ENCODE results near the gene PLCE1.

Gene PLCE1

GRCh38 chr10:94018107-94018506 is 24.4 kb downstream of the PLCE1 start:
- no peaks in the 10 kb centered on the region for H3K36me3 ChIP-seq (ENCODE audit: insufficient read depth, low read length)

GRCh38 chr10:94023906-94024305 is 30.2 kb downstream of the PLCE1 start:
- Histone ChIP-seq H3K27ac (ENCODE audit: low read depth, low read length) (no peak overlapping the region), H3K79me2 (ENCODE audit: control insufficient read depth, insufficient read depth, low read length, unreplicated experiment) (no peaks in the 10 kb centered on the region), H3K27me3 (ENCODE audit: insufficient read depth, low read length) (no peaks in the 10 kb centered on the region), H3K4me3 (ENCODE audit: low read depth, low read length) (no peak overlapping the region), H3K4me1 (ENCODE audit: control insufficient read depth, insufficient read depth, low read length, unreplicated experiment) (peaks cover 2% of the 10 kb centered on the region), H3K36me3 (ENCODE audit: insufficient read depth, low read length) (peaks cover 8% of the 10 kb centered on the region), H2AFZ (ENCODE audit: low read length, unreplicated experiment) (no peak overlapping the region)

More at GRCh38 chr10:94018107-94018506, 24.4 kb downstream of the PLCE1 start:
- H3K27ac ChIP-seq (ENCODE audit: low read depth, low read length), result no peak overlapping the region
- peaks cover 25% of the 10 kb centered on the region for H3K4me1 ChIP-seq (ENCODE audit: control insufficient read depth, insufficient read depth, low read length, unreplicated experiment)
- no peaks in the 10 kb centered on the region for H3K27me3 ChIP-seq (ENCODE audit: insufficient read depth, low read length)
- H2AFZ ChIP-seq (ENCODE audit: low read length, unreplicated experiment), result no peak overlapping the region
- no peaks in the 10 kb centered on the region for H3K79me2 ChIP-seq (ENCODE audit: control insufficient read depth, insufficient read depth, low read length, unreplicated experiment)
- H3K4me3 ChIP-seq (ENCODE audit: low read depth, low read length), result no peak overlapping the region

GRCh38 chr10:94024407-94024806 is 30.7 kb downstream of the PLCE1 start:
- Histone ChIP-seq H3K27ac (ENCODE audit: low read depth, low read length) (no peak overlapping the region), H3K4me1 (ENCODE audit: control insufficient read depth, insufficient read depth, low read length, unreplicated experiment) (no peaks in the 10 kb centered on the region), H3K36me3 (ENCODE audit: insufficient read depth, low read length) (peaks cover 8% of the 10 kb centered on the region), H2AFZ (ENCODE audit: low read length, unreplicated experiment) (no peak overlapping the region), H3K79me2 (ENCODE audit: control insufficient read depth, insufficient read depth, low read length, unreplicated experiment) (no peaks in the 10 kb centered on the region), H3K27me3 (ENCODE audit: insufficient read depth, low read length) (no peaks in the 10 kb centered on the region), H3K4me3 (ENCODE audit: low read depth, low read length) (no peak overlapping the region)

GRCh38 chr10:94025806-94026205 is 32.1 kb downstream of the PLCE1 start:
- no peak overlapping the region for H2AFZ ChIP-seq (ENCODE audit: low read length, unreplicated experiment)
- no peaks in the 10 kb centered on the region for H3K4me1 ChIP-seq (ENCODE audit: control insufficient read depth, insufficient read depth, low read length, unreplicated experiment)
- no peaks in the 10 kb centered on the region for H3K79me2 ChIP-seq (ENCODE audit: control insufficient read depth, insufficient read depth, low read length, unreplicated experiment)
- no peaks in the 10 kb centered on the region for H3K27me3 ChIP-seq (ENCODE audit: insufficient read depth, low read length)
- no peak overlapping the region for H3K4me3 ChIP-seq (ENCODE audit: low read depth, low read length)
- peaks cover 18% of the 10 kb centered on the region for H3K36me3 ChIP-seq (ENCODE audit: insufficient read depth, low read length)
- H3K27ac ChIP-seq (ENCODE audit: low read depth, low read length), result no peak overlapping the region

DNA sequence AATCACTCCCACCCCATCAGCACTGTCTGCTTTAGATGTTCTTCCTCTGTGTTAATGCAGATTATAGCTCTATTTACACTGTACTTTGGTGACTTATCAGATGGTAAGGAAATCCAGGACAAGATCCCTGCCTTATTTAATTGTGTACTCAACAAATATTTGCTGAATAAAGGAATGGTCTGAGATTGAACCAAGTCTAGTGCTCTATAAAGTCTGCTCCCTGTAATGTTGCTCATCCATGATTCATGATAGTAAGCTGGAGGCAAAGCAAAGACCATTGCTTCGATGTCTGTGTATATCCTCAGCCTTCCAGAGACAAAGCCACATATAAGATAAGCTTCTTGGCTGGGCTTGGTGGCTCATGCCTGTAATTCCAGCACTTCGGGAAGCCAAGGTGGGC is 33.5 kb downstream of the PLCE1 start:
- Histone ChIP-seq H2AFZ (ENCODE audit: low read length, unreplicated experiment) (no peak overlapping the region), H3K79me2 (ENCODE audit: control insufficient read depth, insufficient read depth, low read length, unreplicated experiment) (no peaks in the 10 kb centered on the region), H3K27ac (ENCODE audit: low read depth, low read length) (no peak overlapping the region), H3K4me3 (ENCODE audit: low read depth, low read length) (no peak overlapping the region), H3K4me1 (ENCODE audit: control insufficient read depth, insufficient read depth, low read length, unreplicated experiment) (no peaks in the 10 kb centered on the region), H3K27me3 (ENCODE audit: insufficient read depth, low read length) (no peaks in the 10 kb centered on the region), H3K36me3 (ENCODE audit: insufficient read depth, low read length) (peaks cover 25% of the 10 kb centered on the region)

DNA sequence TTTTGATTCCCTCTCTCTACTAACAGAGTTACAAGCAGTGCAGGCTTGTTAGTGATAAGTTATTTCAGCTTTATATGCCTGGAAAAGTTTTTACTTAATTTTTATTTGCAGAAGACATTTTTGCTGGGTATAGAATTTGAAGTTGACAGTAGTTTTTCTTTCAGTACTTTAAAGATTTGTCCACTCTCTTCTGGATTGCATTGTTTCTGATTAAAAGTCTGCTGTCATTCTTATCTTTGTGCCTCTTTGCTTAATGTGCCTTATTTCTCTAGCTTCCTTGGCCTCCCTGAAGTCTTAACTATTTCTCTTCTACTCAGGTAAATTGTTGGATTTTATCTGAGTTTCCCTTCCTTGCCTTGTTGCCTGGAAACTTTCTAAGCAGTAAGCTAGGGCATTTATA is 36.2 kb downstream of the PLCE1 start:
- H3K4me3 ChIP-seq (ENCODE audit: low read depth, low read length), result no peak overlapping the region
- H3K36me3 ChIP-seq (ENCODE audit: insufficient read depth, low read length), result peaks cover 25% of the 10 kb centered on the region
- H3K79me2 ChIP-seq (ENCODE audit: control insufficient read depth, insufficient read depth, low read length, unreplicated experiment), result no peaks in the 10 kb centered on the region
- no peak overlapping the region for H3K27ac ChIP-seq (ENCODE audit: low read depth, low read length)
- H3K4me1 ChIP-seq (ENCODE audit: control insufficient read depth, insufficient read depth, low read length, unreplicated experiment), result no peaks in the 10 kb centered on the region
- no peak overlapping the region for H2AFZ ChIP-seq (ENCODE audit: low read length, unreplicated experiment)
- no peaks in the 10 kb centered on the region for H3K27me3 ChIP-seq (ENCODE audit: insufficient read depth, low read length)

DNA sequence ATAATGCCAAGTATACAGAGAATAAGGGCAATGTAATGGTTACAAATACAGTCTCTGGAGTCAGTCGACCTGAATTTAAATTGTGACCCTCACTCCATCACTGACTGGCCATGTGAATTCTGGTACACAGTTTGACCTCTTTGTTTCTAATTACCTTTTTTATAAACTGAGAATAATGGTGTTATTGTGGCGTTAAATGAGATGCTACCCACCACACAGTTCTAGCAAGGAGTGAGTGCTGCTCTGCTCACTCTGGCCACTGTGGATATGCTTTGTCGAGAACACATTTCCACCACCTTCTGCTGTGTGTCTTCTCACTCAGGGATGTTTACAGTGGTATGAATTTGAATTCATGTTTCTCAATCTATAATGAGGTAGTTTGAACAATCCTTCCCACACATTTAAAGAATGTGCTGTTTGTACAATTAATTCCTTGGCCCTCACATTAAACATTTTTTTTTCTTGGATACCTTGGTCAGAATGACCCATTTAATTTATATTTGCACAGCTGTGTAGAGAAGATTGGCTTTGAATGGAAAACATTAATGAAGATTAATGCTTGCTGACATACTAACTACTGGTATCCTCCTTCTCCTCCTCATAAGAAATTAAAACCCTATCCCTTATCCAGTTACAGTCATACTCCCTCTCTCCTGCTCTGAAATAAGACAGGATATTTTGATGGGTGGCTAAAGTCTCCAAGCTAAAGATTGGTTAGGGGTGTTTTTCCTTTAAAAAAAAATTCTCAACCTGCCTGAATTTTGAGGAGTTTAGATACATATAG is 42.4 kb downstream of the PLCE1 start:
- Histone ChIP-seq H3K36me3 (ENCODE audit: insufficient read depth, low read length) (peaks cover 3% of the 10 kb centered on the region; the same call in 1 of the 2 replicates), H2AFZ (ENCODE audit: low read length, unreplicated experiment) (peak overlapping the region; percentile 23), H3K79me2 (ENCODE audit: control insufficient read depth, insufficient read depth, low read length, unreplicated experiment) (no peaks in the 10 kb centered on the region), H3K27me3 (ENCODE audit: insufficient read depth, low read length) (no peaks in the 10 kb centered on the region), H3K4me1 (ENCODE audit: control insufficient read depth, insufficient read depth, low read length, unreplicated experiment) (peaks cover 26% of the 10 kb centered on the region), H3K4me3 (ENCODE audit: low read depth, low read length) (no peak overlapping the region), H3K27ac (ENCODE audit: low read depth, low read length) (no peak overlapping the region)

DNA sequence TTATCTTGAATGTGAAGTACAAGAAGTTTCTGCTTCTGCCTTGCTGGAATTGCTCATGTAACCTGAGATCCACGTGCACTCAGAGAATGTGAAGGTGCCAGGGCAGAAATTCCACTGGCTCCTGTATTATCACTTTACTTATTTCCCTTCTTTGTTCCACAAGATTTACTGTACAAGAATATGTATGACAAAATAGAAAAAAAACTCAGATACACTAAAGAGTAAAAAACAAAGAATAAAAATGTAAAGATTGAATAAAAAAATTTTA is 43.0 kb downstream of the PLCE1 start:
- no peak overlapping the region for H3K27ac ChIP-seq (ENCODE audit: low read depth, low read length)
- H3K4me3 ChIP-seq (ENCODE audit: low read depth, low read length), result no peak overlapping the region
- H3K79me2 ChIP-seq (ENCODE audit: control insufficient read depth, insufficient read depth, low read length, unreplicated experiment), result no peaks in the 10 kb centered on the region
- H3K4me1 ChIP-seq (ENCODE audit: control insufficient read depth, insufficient read depth, low read length, unreplicated experiment), result peaks cover 31% of the 10 kb centered on the region
- H2AFZ ChIP-seq (ENCODE audit: low read length, unreplicated experiment), result no peak overlapping the region
- no peaks in the 10 kb centered on the region for H3K36me3 ChIP-seq (ENCODE audit: insufficient read depth, low read length)
- H3K27me3 ChIP-seq (ENCODE audit: insufficient read depth, low read length), result no peaks in the 10 kb centered on the region

DNA sequence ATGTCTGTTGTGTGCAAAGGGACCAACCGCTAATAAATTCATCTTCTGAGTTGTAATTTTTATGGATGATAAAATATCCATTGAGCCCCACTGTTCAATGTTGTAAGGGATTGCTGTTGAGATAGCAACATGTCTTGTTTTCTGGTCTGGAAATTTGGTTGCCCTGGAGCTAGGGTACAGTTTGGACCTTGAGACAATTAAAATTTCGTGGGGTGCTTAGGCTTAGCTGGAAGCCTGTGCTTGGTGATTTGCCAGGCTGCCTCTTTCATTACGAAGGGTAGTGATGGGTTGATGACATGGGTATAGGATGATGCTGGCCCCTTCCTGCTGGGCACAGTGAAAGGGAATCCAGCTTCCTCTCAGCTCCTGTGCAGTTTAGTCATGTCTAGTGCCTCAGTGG is 43.6 kb downstream of the PLCE1 start:
- Histone ChIP-seq H3K4me1 (ENCODE audit: control insufficient read depth, insufficient read depth, low read length, unreplicated experiment) (peaks cover 37% of the 10 kb centered on the region), H2AFZ (ENCODE audit: low read length, unreplicated experiment) (no peak overlapping the region), H3K36me3 (ENCODE audit: insufficient read depth, low read length) (no peaks in the 10 kb centered on the region), H3K4me3 (ENCODE audit: low read depth, low read length) (no peak overlapping the region), H3K27ac (ENCODE audit: low read depth, low read length) (no peak overlapping the region), H3K79me2 (ENCODE audit: control insufficient read depth, insufficient read depth, low read length, unreplicated experiment) (no peaks in the 10 kb centered on the region), H3K27me3 (ENCODE audit: insufficient read depth, low read length) (no peaks in the 10 kb centered on the region)

- Histone ChIP-seq H3K4me3 (ENCODE audit: low read depth, low read length) (no peak overlapping the region), H3K27ac (ENCODE audit: low read depth, low read length) (no peak overlapping the region; the same call in 1 of the 2 replicates)
These were observed 44.3 kb downstream of the PLCE1 start for GRCh38 chr10:94038024-94038423.

DNA sequence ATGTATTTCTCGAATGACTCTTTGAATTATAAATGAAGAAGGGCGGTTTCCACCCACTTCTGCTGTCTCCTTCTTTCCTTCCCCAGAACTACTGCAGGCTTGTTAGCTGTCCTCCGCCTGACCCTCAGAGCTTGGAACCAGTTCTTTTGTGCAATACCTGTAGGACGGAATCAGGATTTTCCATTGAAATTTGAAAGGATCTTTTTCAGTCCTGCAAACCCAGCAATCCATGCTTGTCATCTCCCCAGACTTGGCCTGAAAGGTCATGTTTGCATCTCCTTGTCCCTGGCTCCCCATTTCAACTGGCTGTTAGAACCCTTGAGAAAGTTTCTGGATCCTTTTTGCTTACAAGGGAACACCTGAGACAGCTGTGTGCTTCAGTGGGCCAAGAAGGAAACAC is 47.5 kb downstream of the PLCE1 start:
- H3K4me1 ChIP-seq (ENCODE audit: control insufficient read depth, insufficient read depth, low read length, unreplicated experiment), result peaks cover 58% of the 10 kb centered on the region
- H3K27me3 ChIP-seq (ENCODE audit: insufficient read depth, low read length), result no peaks in the 10 kb centered on the region
- no peaks in the 10 kb centered on the region for H3K79me2 ChIP-seq (ENCODE audit: control insufficient read depth, insufficient read depth, low read length, unreplicated experiment)
- H3K27ac ChIP-seq (ENCODE audit: low read depth, low read length), result peak overlapping the region; percentile 90
- H3K4me3 ChIP-seq (ENCODE audit: low read depth, low read length), result peak overlapping the region; percentile 16; the same call in 1 of the 2 replicates
- no peaks in the 10 kb centered on the region for H3K36me3 ChIP-seq (ENCODE audit: insufficient read depth, low read length)
- H2AFZ ChIP-seq (ENCODE audit: low read length, unreplicated experiment), result no peak overlapping the region

More at GRCh38 chr10:94038024-94038423, 44.3 kb downstream of the PLCE1 start:
- H3K27me3 ChIP-seq (ENCODE audit: insufficient read depth, low read length), result no peaks in the 10 kb centered on the region
- no peaks in the 10 kb centered on the region for H3K79me2 ChIP-seq (ENCODE audit: control insufficient read depth, insufficient read depth, low read length, unreplicated experiment)
- peaks cover 45% of the 10 kb centered on the region for H3K4me1 ChIP-seq (ENCODE audit: control insufficient read depth, insufficient read depth, low read length, unreplicated experiment)
- no peak overlapping the region for H2AFZ ChIP-seq (ENCODE audit: low read length, unreplicated experiment)
- H3K36me3 ChIP-seq (ENCODE audit: insufficient read depth, low read length), result no peaks in the 10 kb centered on the region
